Uterus (tissue), 2 donors: ENCODE data around the gene LTBP1.

ENCODE experiments used
- POLR2A ChIP-seq, 2 donors: fragments of 450-650 bp; IDR thresholded peaks; one replicate each; pipeline ENCODE4 v1.6.1; 2016; ENCODE audit warnings: antibody characterized with exemption in 2 of 2, mild to moderate bottlenecking in 1 of 2, moderate library complexity in 1 of 2
- TF ChIP-seq, protein P1 (sequence below), 4 experiments: fragments of 200-600 bp in 2 of 4; fragments of 450-650 bp in 2 of 4; sonication (generic) in 2 of 4; IDR thresholded peaks; one replicate each; pipeline ENCODE4 v1.5.1; 2016 to 2019; ENCODE audit warnings: antibody characterized with exemption in 4 of 4, mild to moderate bottlenecking in 2 of 4, moderate library complexity in 1 of 4

DNA sequence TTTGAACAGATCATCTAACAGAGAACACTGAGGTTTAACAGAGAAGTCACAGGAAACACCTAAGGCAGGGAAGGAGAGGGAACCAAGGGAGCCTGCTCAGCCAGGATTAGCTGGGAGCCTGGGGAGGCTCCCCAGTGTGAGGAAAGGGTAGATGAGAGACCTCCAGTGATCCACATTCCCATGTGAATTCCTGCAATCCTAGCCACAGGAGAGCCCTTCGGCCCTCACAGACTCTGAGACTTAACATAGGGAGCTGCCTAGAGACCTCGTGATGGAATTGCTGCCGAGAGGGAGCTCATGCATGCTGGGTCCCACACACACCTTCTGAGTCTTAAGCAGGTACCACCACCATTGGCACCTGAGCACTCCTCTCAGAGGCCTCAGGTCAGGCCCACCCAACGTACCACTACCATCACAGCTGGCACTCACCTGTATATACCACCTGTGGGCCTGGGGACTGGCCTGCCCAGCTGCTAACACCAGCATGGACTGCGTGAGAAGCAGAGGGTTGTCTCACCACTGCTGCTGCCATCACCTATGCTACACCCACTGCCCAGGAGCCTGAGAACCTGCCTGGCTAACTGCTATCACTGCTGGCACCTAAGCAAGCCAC is 303.8 kb downstream of the LTBP1 start:
- TF ChIP-seq, protein P1, sequence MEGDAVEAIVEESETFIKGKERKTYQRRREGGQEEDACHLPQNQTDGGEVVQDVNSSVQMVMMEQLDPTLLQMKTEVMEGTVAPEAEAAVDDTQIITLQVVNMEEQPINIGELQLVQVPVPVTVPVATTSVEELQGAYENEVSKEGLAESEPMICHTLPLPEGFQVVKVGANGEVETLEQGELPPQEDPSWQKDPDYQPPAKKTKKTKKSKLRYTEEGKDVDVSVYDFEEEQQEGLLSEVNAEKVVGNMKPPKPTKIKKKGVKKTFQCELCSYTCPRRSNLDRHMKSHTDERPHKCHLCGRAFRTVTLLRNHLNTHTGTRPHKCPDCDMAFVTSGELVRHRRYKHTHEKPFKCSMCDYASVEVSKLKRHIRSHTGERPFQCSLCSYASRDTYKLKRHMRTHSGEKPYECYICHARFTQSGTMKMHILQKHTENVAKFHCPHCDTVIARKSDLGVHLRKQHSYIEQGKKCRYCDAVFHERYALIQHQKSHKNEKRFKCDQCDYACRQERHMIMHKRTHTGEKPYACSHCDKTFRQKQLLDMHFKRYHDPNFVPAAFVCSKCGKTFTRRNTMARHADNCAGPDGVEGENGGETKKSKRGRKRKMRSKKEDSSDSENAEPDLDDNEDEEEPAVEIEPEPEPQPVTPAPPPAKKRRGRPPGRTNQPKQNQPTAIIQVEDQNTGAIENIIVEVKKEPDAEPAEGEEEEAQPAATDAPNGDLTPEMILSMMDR (IDR thresholded peaks at IDR 0.05), result no peak
- TF ChIP-seq POLR2A (IDR thresholded peaks at IDR 0.05), result no peak
